22Rv1 (cell line): ENCODE results near the gene BCL11A.

ENCODE experiments used
- H3K27ac ChIP-seq: fragments of 450-650 bp; 2 replicates; pipeline ENCODE4 v1.5.1; 2017
- CTCF ChIP-seq: fragments of 450-650 bp; IDR thresholded peaks from 2 replicates; pipeline ENCODE4 v1.5.1; 2017; ENCODE audit warnings: mild to moderate bottlenecking
- ZFX ChIP-seq: fragments of 450-650 bp; IDR thresholded peaks from 2 replicates; pipeline ENCODE4 v1.6.1; 2017; ENCODE audit warnings: antibody characterized with exemption, borderline replicate concordance

The BCL11A gene

GRCh38 chr2:60498127-60498815 lies 55.2 kb downstream of the BCL11A start:
- H3K27ac ChIP-seq, result no peak overlapping the region
- no peak for TF ChIP-seq CTCF
- TF ChIP-seq ZFX, result no peak

DNA sequence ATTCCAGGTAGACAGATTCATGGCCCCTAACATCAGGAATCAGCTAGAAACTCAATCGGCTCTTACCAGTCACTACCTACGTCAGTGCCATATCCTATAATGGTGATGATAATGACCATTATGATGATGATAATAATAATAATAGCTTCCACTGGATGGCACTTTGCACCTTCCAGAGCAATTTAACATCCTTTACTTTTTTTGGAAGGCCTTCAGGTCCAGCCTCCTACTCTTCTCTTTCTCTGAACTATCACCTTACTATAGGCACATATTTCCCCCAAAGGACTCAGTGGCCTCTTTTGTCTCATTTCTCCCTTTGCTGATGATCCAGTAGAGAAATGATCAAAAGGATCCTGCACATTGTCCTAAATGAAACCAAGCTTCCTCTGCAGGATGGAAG lies 56.0 kb downstream of the BCL11A start:
- TF ChIP-seq CTCF, result no peak
- no peak for TF ChIP-seq ZFX
- H3K27ac ChIP-seq, result no peak overlapping the region

DNA sequence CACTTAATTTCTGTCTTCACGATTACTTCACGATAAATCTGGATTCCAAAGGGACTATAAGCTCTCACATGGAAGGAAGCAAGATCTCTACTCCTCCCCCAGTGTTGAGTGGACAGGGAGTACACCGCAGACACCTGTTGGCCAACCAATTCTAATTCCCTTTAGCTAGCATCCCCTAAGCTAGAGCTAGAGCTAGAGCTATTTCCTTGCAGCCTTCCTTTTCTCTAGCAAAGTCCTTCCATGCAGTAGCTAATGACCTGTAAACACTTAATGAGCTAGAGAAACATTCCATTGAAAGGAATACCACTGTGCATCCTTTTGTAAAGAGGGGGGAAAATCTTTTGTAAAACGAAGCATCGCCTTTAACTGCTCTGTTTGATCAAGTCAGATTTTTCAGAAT lies 56.5 kb downstream of the BCL11A start:
- H3K27ac ChIP-seq, result no peak overlapping the region
- TF ChIP-seq CTCF (no peak), ZFX (no peak)

- TF ChIP-seq CTCF (no peak), ZFX (no peak)
- H3K27ac ChIP-seq, result no peak overlapping the region
Measured at GRCh38 chr2:60496475-60496874, 57.0 kb downstream of the BCL11A start.

DNA sequence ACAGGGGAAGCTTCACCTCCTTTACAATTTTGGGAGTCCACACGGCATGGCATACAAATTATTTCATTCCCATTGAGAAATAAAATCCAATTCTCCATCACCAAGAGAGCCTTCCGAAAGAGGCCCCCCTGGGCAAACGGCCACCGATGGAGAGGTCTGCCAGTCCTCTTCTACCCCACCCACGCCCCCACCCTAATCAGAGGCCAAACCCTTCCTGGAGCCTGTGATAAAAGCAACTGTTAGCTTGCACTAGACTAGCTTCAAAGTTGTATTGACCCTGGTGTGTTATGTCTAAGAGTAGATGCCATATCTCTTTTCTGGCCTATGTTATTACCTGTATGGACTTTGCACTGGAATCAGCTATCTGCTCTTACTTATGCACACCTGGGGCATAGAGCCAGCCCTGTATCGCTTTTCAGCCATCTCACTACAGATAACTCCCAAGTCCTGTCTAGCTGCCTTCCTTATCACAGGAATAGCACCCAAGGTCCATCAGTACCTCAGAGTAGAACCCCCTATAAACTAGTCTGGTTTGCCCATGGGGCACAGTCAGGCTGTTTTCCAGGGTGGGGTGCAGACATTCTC lies 58.3 kb downstream of the BCL11A start:
- TF ChIP-seq ZFX (no peak), CTCF (no peak)
- H3K27ac ChIP-seq, result no peak overlapping the region

- H3K27ac ChIP-seq, result no peak overlapping the region
Measured at GRCh38 chr2:60493804-60494387, 59.6 kb downstream of the BCL11A start.

More at GRCh38 chr2:60493804-60494387, 59.6 kb downstream of the BCL11A start:
- TF ChIP-seq ZFX (no peak), CTCF (no peak)
